ENCODE results near the gene TCF7L2. TPM values are rescaled to one million over a fixed set of nuclear protein-coding genes. Genes with fewer than 3 reads are reported as not detected.

Gene TCF7L2
- total and polyA plus RNA-seq, 9 of the 15 experiments (the other 6 are each of a cell fraction or from before 2014, with no cell fraction given), result 0.32 to 2.8 (median 0.92) TPM

- peak; percentile 80 for TF ChIP-seq PRDM10 (IDR thresholded peaks at IDR 0.05; ENCODE audit: partially characterized antibody)
- TF ChIP-seq YY1 (IDR thresholded peaks at IDR 0.05; ENCODE audit: borderline replicate concordance in 1 of 3, control insufficient read depth in 1 of 3, extremely low read depth in 1 of 3, insufficient read depth in 3 of 3, insufficient read length in 1 of 3, insufficient replicate concordance in 2 of 3, low read depth in 1 of 3, low read length in 2 of 3), result peak in 2 of 3 experiments; percentile 63 to 87
- peak; percentile 59 for TF ChIP-seq RBFOX2 (IDR thresholded peaks at IDR 0.05; ENCODE audit: low read depth, low read length)
- TF ChIP-seq RBM17 (IDR thresholded peaks at IDR 0.05; ENCODE audit: borderline replicate concordance, low read depth, low read length), result no peak
- no peak for TF ChIP-seq ZNF311 (CRISPR knock-in tag; IDR thresholded peaks at IDR 0.05)
- TF ChIP-seq TEAD4 (IDR thresholded peaks at IDR 0.05; ENCODE audit: low read length), result no peak
- TF ChIP-seq TEAD4 (CRISPR knock-in tag; IDR thresholded peaks at IDR 0.05; ENCODE audit: borderline replicate concordance), result no peak
- TF ChIP-seq, protein P1, sequence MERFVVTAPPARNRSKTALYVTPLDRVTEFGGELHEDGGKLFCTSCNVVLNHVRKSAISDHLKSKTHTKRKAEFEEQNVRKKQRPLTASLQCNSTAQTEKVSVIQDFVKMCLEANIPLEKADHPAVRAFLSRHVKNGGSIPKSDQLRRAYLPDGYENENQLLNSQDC (CRISPR knock-in tag; IDR thresholded peaks at IDR 0.05), result no peak
- 0 out of 2 replicates have a peak, but pooled peaks have one; percentile 23 for TF ChIP-seq CXXC5 (CRISPR knock-in tag; IDR thresholded peaks at IDR 0.05)
- no peak for TF ChIP-seq IRF9 (tag; IDR thresholded peaks at IDR 0.05)
- 0 out of 2 replicates have a peak, but pooled peaks have one; percentile 12 for TF ChIP-seq ARID1B (IDR thresholded peaks at IDR 0.05)
- TF ChIP-seq ZFX (CRISPR knock-in tag; IDR thresholded peaks at IDR 0.05), result peak; percentile 55
- 0 out of 4 replicates have a peak, but pooled peaks of 1 of the 2 experiments have one; percentile 11 for TF ChIP-seq HDAC1 (IDR thresholded peaks at IDR 0.05)
- no peak for TF ChIP-seq NFE2L1 (tag; IDR thresholded peaks at IDR 0.05; ENCODE audit: borderline replicate concordance, low read depth)
- TF ChIP-seq, protein P2, sequence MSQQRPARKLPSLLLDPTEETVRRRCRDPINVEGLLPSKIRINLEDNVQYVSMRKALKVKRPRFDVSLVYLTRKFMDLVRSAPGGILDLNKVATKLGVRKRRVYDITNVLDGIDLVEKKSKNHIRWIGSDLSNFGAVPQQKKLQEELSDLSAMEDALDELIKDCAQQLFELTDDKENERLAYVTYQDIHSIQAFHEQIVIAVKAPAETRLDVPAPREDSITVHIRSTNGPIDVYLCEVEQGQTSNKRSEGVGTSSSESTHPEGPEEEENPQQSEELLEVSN (IDR thresholded peaks at IDR 0.05; ENCODE audit: borderline replicate concordance in 1 of 2, extremely low read depth in 1 of 2, insufficient read depth in 1 of 2, insufficient read length in 1 of 2, low read depth in 1 of 2, low read length in 1 of 2, poor library complexity in 1 of 2, severe bottlenecking in 1 of 2), result peak in 1 of 2 experiments; percentile 23
- TF ChIP-seq TBP (optimal IDR thresholded peaks at IDR 0.05; ENCODE audit: low read depth, low read length), result peak; percentile 26
- TF ChIP-seq, protein P3, sequence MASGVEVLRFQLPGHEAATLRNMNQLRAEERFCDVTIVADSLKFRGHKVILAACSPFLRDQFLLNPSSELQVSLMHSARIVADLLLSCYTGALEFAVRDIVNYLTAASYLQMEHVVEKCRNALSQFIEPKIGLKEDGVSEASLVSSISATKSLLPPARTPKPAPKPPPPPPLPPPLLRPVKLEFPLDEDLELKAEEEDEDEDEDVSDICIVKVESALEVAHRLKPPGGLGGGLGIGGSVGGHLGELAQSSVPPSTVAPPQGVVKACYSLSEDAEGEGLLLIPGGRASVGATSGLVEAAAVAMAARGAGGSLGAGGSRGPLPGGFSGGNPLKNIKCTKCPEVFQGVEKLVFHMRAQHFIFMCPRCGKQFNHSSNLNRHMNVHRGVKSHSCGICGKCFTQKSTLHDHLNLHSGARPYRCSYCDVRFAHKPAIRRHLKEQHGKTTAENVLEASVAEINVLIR (CRISPR knock-in tag; IDR thresholded peaks at IDR 0.05), result no peak
- no peak for TF ChIP-seq NFE2 (IDR thresholded peaks at IDR 0.05; ENCODE audit: low read depth)
Measured at GRCh38 chr10:112951359-112952281, 1.6 kb downstream of the TCF7L2 start (continued).
